Measurements from ENCODE around the gene ACAD10.
"Not testable (repeated sequence)": the region's sequence is repeated elsewhere in the genome, so short reads cannot be mapped to it uniquely, and the experiment has no call there.

Gene ACAD10

GRCh38 chr12:111705672-111706071 is 19.8 kb downstream of the ACAD10 start:
- no peak overlapping the region for H3K4me3 Mint-ChIP-seq

GRCh38 chr12:111706145-111706544 is 20.3 kb downstream of the ACAD10 start:
- DNase-seq (ENCODE audit: low spot score in 2 of 2) (no peak), ATAC-seq (ENCODE audit: low read depth) (no peak)
- Mint-ChIP-seq H3K4me1 (no peaks in the 10 kb centered on the region), H3K27ac (no peak overlapping the region), H3K9me3 (no peaks in the 10 kb centered on the region), H3K36me3 (peaks cover 25% of the 10 kb centered on the region), H3K27me3 (no peaks in the 10 kb centered on the region), H3K4me3 (no peak overlapping the region)

More at GRCh38 chr12:111705672-111706071, 19.8 kb downstream of the ACAD10 start:
- no peaks in the 10 kb centered on the region for H3K9me3 Mint-ChIP-seq
- no peak overlapping the region for H3K27ac Mint-ChIP-seq
- ATAC-seq (ENCODE audit: low read depth) (no peak), DNase-seq (ENCODE audit: low spot score in 2 of 2) (no peak)
- peaks cover 23% of the 10 kb centered on the region for H3K36me3 Mint-ChIP-seq
- no peaks in the 10 kb centered on the region for H3K27me3 Mint-ChIP-seq
- no peaks in the 10 kb centered on the region for H3K4me1 Mint-ChIP-seq

GRCh38 chr12:111715279-111715678 is 29.4 kb downstream of the ACAD10 start:
- H3K4me1 Mint-ChIP-seq: no peaks in the 10 kb centered on the region

GRCh38 chr12:111719316-111719715 is 33.5 kb downstream of the ACAD10 start:
- not testable (repeated sequence) for ATAC-seq (ENCODE audit: low read depth); H3K4me1 Mint-ChIP-seq; H3K9me3 Mint-ChIP-seq; H3K4me3 Mint-ChIP-seq; DNase-seq (ENCODE audit: low spot score in 2 of 2); H3K27ac Mint-ChIP-seq; H3K27me3 Mint-ChIP-seq
- H3K36me3 Mint-ChIP-seq: peaks cover 11% of the 10 kb centered on the region

More at GRCh38 chr12:111715279-111715678, 29.4 kb downstream of the ACAD10 start:
- DNase-seq (ENCODE audit: low spot score in 2 of 2) (no peak), ATAC-seq (ENCODE audit: low read depth) (no peak)
- Mint-ChIP-seq H3K27me3 (no peaks in the 10 kb centered on the region), H3K4me3 (no peak overlapping the region), H3K36me3 (peaks cover 15% of the 10 kb centered on the region), H3K9me3 (no peaks in the 10 kb centered on the region), H3K27ac (no peak overlapping the region)

- no peak overlapping the region for H3K27ac Mint-ChIP-seq
- H3K4me3 Mint-ChIP-seq: no peak overlapping the region
- H3K4me1 Mint-ChIP-seq: no peaks in the 10 kb centered on the region
- peaks cover 17% of the 10 kb centered on the region for H3K36me3 Mint-ChIP-seq
- ATAC-seq (ENCODE audit: low read depth) (no peak), DNase-seq (ENCODE audit: low spot score in 2 of 2) (no peak)
- no peaks in the 10 kb centered on the region for H3K27me3 Mint-ChIP-seq
- no peaks in the 10 kb centered on the region for H3K9me3 Mint-ChIP-seq
Measured at GRCh38 chr12:111720457-111720856, 34.6 kb downstream of the ACAD10 start.

GRCh38 chr12:111723646-111724360 is 38.0 kb downstream of the ACAD10 start:
- not testable (repeated sequence) for H3K4me1 Mint-ChIP-seq; H3K4me3 Mint-ChIP-seq; H3K27ac Mint-ChIP-seq; ATAC-seq (ENCODE audit: low read depth); DNase-seq (ENCODE audit: low spot score in 2 of 2); H3K27me3 Mint-ChIP-seq; H3K9me3 Mint-ChIP-seq
- peaks cover 13% of the 10 kb centered on the region for H3K36me3 Mint-ChIP-seq

GRCh38 chr12:111728795-111729194 is 42.9 kb downstream of the ACAD10 start:
- no peak for DNase-seq (ENCODE audit: low spot score in 2 of 2)
- peaks cover 22% of the 10 kb centered on the region for H3K36me3 Mint-ChIP-seq
- no peaks in the 10 kb centered on the region for H3K9me3 Mint-ChIP-seq
- no peak overlapping the region for H3K4me3 Mint-ChIP-seq
- H3K27me3 Mint-ChIP-seq: no peaks in the 10 kb centered on the region
- H3K27ac Mint-ChIP-seq: no peak overlapping the region
- H3K4me1 Mint-ChIP-seq: peaks cover 6% of the 10 kb centered on the region
- ATAC-seq (ENCODE audit: low read depth): no peak

- no peaks in the 10 kb centered on the region for H3K27me3 Mint-ChIP-seq
- peak overlapping the region; percentile 29 for H3K4me3 Mint-ChIP-seq
- H3K36me3 Mint-ChIP-seq: peaks cover 23% of the 10 kb centered on the region
- ATAC-seq (ENCODE audit: low read depth): peak; percentile 52
- H3K4me1 Mint-ChIP-seq: peaks cover 6% of the 10 kb centered on the region
- no peaks in the 10 kb centered on the region for H3K9me3 Mint-ChIP-seq
- H3K27ac Mint-ChIP-seq: peak overlapping the region; percentile 84
- DNase-seq (ENCODE audit: low spot score in 2 of 2): no peak
Measured at GRCh38 chr12:111730420-111730819, 44.6 kb downstream of the ACAD10 start.

- no peak for DNase-seq (ENCODE audit: low spot score in 2 of 2)
- Mint-ChIP-seq H3K4me3 (no peak overlapping the region), H3K27me3 (no peaks in the 10 kb centered on the region), H3K9me3 (no peaks in the 10 kb centered on the region), H3K36me3 (peaks cover 27% of the 10 kb centered on the region), H3K27ac (no peak overlapping the region), H3K4me1 (peaks cover 6% of the 10 kb centered on the region)
- no peak for ATAC-seq (ENCODE audit: low read depth)
Measured at GRCh38 chr12:111732786-111733185, 46.9 kb downstream of the ACAD10 start.

- H3K4me3 Mint-ChIP-seq: no peak overlapping the region
- peaks cover 27% of the 10 kb centered on the region for H3K36me3 Mint-ChIP-seq
- H3K4me1 Mint-ChIP-seq: peaks cover 6% of the 10 kb centered on the region
- no peaks in the 10 kb centered on the region for H3K9me3 Mint-ChIP-seq
- no peak for ATAC-seq (ENCODE audit: low read depth)
- H3K27ac Mint-ChIP-seq: no peak overlapping the region
- DNase-seq (ENCODE audit: low spot score in 2 of 2): no peak
- no peaks in the 10 kb centered on the region for H3K27me3 Mint-ChIP-seq
Measured at GRCh38 chr12:111733340-111733915, 47.6 kb downstream of the ACAD10 start.

GRCh38 chr12:111739524-111739923 is 53.7 kb downstream of the ACAD10 start:
- not testable (repeated sequence) for H3K4me3 Mint-ChIP-seq; ATAC-seq (ENCODE audit: low read depth); DNase-seq (ENCODE audit: low spot score in 2 of 2); H3K9me3 Mint-ChIP-seq; H3K27me3 Mint-ChIP-seq; H3K4me1 Mint-ChIP-seq; H3K27ac Mint-ChIP-seq
- H3K36me3 Mint-ChIP-seq: peaks cover 15% of the 10 kb centered on the region

GRCh38 chr12:111741235-111741812 is 55.5 kb downstream of the ACAD10 start:
- Mint-ChIP-seq H3K27ac (peak overlapping the region; percentile 45), H3K4me3 (no peak overlapping the region), H3K9me3 (no peaks in the 10 kb centered on the region), H3K4me1 (no peaks in the 10 kb centered on the region), H3K36me3 (peaks cover 26% of the 10 kb centered on the region), H3K27me3 (no peaks in the 10 kb centered on the region)
- no peak for ATAC-seq (ENCODE audit: low read depth)
- DNase-seq (ENCODE audit: low spot score in 2 of 2): no peak

GRCh38 chr12:111745211-111745610 is 59.4 kb downstream of the ACAD10 start:
- ATAC-seq (ENCODE audit: low read depth) (no peak), DNase-seq (ENCODE audit: low spot score in 2 of 2) (no peak)
- H3K4me1 Mint-ChIP-seq: no peaks in the 10 kb centered on the region
- H3K27me3 Mint-ChIP-seq: no peaks in the 10 kb centered on the region
- no peaks in the 10 kb centered on the region for H3K9me3 Mint-ChIP-seq
- peaks cover 25% of the 10 kb centered on the region for H3K36me3 Mint-ChIP-seq
- H3K27ac Mint-ChIP-seq: no peak overlapping the region
- no peak overlapping the region for H3K4me3 Mint-ChIP-seq

- H3K36me3 Mint-ChIP-seq: peaks cover 24% of the 10 kb centered on the region
- DNase-seq (ENCODE audit: low spot score in 2 of 2): no peak
- H3K27me3 Mint-ChIP-seq: no peaks in the 10 kb centered on the region
- no peak for ATAC-seq (ENCODE audit: low read depth)
- H3K4me1 Mint-ChIP-seq: no peaks in the 10 kb centered on the region
- H3K4me3 Mint-ChIP-seq: no peak overlapping the region
- H3K27ac Mint-ChIP-seq: no peak overlapping the region
- no peaks in the 10 kb centered on the region for H3K9me3 Mint-ChIP-seq
Measured at GRCh38 chr12:111747333-111747732, 61.5 kb downstream of the ACAD10 start.

Measured in memory B cell (primary cell).